ENCODE data around the gene SMAD3. TPM values are rescaled to one million over a fixed set of nuclear protein-coding genes. Genes with fewer than 3 reads are reported as not detected.

Gene SMAD3
- total and polyA plus RNA-seq, 2 donors (not counting 1 experiment from before 2014, with no cell fraction given) = 55.9 to 163 TPM

- Mint-ChIP-seq H3K27me3 (no peaks in the 10 kb centered on the region), H3K4me3 (no peak overlapping the region), H3K9me3 (ENCODE audit: insufficient read depth) (no peaks in the 10 kb centered on the region), H3K27ac (peak overlapping the region; percentile 46), H3K4me1 (peaks cover 21% of the 10 kb centered on the region)
- peaks cover 4% of the 10 kb centered on the region for H3K79me2 ChIP-seq (ENCODE audit: control insufficient read depth, insufficient read depth, low read length)
- intact Hi-C loops (cut with micrococcal nuclease) = loop anchor here (5.0 kb wide), 1 partner anchor 234 kb away; no protein-coding TSS in a partner anchor
- peak; percentile 47 for ATAC-seq (ENCODE audit: low read depth)
- no peaks in the 10 kb centered on the region for H3K27me3 ChIP-seq (replicated peaks in 1 of 4; ENCODE audit: control extremely low read depth in 1 of 4, control insufficient read depth in 3 of 4, insufficient read depth in 4 of 4, low read length in 3 of 4)
- H3K9ac ChIP-seq (ENCODE audit: low read length) = no peak overlapping the region
- no peaks in the 10 kb centered on the region for H3K9me3 ChIP-seq (ENCODE audit: control extremely low read depth in 1 of 3, control insufficient read depth in 2 of 3, insufficient read depth in 1 of 3, low read length in 2 of 3)
- H3K27ac ChIP-seq (ENCODE audit: low read length in 2 of 2) = no peak overlapping the region
- WGBS (ENCODE audit: insufficient coverage) = 98% methylated on average over 14 of the region's 15 CpGs
- H2AFZ ChIP-seq (ENCODE audit: insufficient read depth, low read depth, low read length, poor library complexity, severe bottlenecking) = no peak overlapping the region
- no peak for DNase-seq
- TF ChIP-seq CTCF (IDR thresholded peaks at IDR 0.05) = no peak
- POLR2A ChIA-PET = interaction anchor here (1.4 kb wide), 1 partner anchor 100 kb away, joined by 3 read pairs; no protein-coding TSS in a partner anchor
- peaks cover 1 to 84% of the 10 kb centered on the region in 2 experiments for H3K36me3 ChIP-seq (replicated peaks in 1 of 2; ENCODE audit: control extremely low read depth in 1 of 2, control insufficient read depth in 1 of 2, extremely low read depth in 1 of 2, insufficient read depth in 2 of 2, low read length in 1 of 2)
- peaks cover 0 to 3% of the 10 kb centered on the region in 2 donors for H3K4me1 ChIP-seq (ENCODE audit: control insufficient read depth in 2 of 2, insufficient read depth in 2 of 2, low read length in 2 of 2)
- no peak overlapping the region for H3K4me2 ChIP-seq (replicated peaks; ENCODE audit: low read depth, low read length, poor library complexity, severe bottlenecking)
- H3K4me3 ChIP-seq (ENCODE audit: control extremely low read depth in 1 of 5, extremely low read depth in 1 of 5, insufficient read depth in 1 of 5, low read depth in 2 of 5, low read length in 4 of 5) = no peak overlapping the region
- peaks cover 27% of the 10 kb centered on the region for H4K20me1 ChIP-seq (ENCODE audit: control insufficient read depth, insufficient read depth, low read length, poor library complexity, severe bottlenecking)
- CTCF ChIA-PET = interaction anchor here (0.6 to 2.3 kb wide), 3 partner anchors 235 to 1760 kb away, joined by 3 to 11 read pairs (median 3); no protein-coding TSS in a partner anchor
Measured at GRCh38 chr15:67181221-67181639, 115.8 kb downstream of the SMAD3 start.

GRCh38 chr15:67183443-67184169 lies 118.2 kb downstream of the SMAD3 start:
- Mint-ChIP-seq H3K27ac (peak overlapping the region; percentile 65), H3K4me1 (peaks cover 12% of the 10 kb centered on the region), H3K27me3 (no peaks in the 10 kb centered on the region), H3K9me3 (ENCODE audit: insufficient read depth) (no peaks in the 10 kb centered on the region), H3K4me3 (no peak overlapping the region)
- peaks cover 1 to 87% of the 10 kb centered on the region in 2 experiments for H3K36me3 ChIP-seq (replicated peaks in 1 of 2; ENCODE audit: control extremely low read depth in 1 of 2, control insufficient read depth in 1 of 2, extremely low read depth in 1 of 2, insufficient read depth in 2 of 2, low read length in 1 of 2)
- H3K79me2 ChIP-seq (ENCODE audit: control insufficient read depth, insufficient read depth, low read length) = no peaks in the 10 kb centered on the region
- H2AFZ ChIP-seq (ENCODE audit: insufficient read depth, low read depth, low read length, poor library complexity, severe bottlenecking) = no peak overlapping the region
- no peak overlapping the region for H3K9ac ChIP-seq (ENCODE audit: low read length)
- POLR2A ChIA-PET = no interaction called here
- no peak for DNase-seq
- intact Hi-C loops (cut with micrococcal nuclease) = loop anchor here (5.0 kb wide), 1 partner anchor 236 kb away; no protein-coding TSS in a partner anchor
- H4K20me1 ChIP-seq (ENCODE audit: control insufficient read depth, insufficient read depth, low read length, poor library complexity, severe bottlenecking) = peaks cover 11% of the 10 kb centered on the region
- H3K4me2 ChIP-seq (replicated peaks; ENCODE audit: low read depth, low read length, poor library complexity, severe bottlenecking) = no peak overlapping the region
- H3K27ac ChIP-seq (ENCODE audit: low read length in 2 of 2) = no peak overlapping the region
- TF ChIP-seq CTCF (IDR thresholded peaks at IDR 0.05) (no peak), EZH2 (IDR thresholded peaks at IDR 0.05; ENCODE audit: borderline replicate concordance, insufficient read depth, low read depth, low read length, poor library complexity, severe bottlenecking) (no peak)
- no peak overlapping the region for H3K4me3 ChIP-seq (ENCODE audit: control extremely low read depth in 1 of 5, extremely low read depth in 1 of 5, insufficient read depth in 1 of 5, low read depth in 2 of 5, low read length in 4 of 5)
- peaks cover 0 to 3% of the 10 kb centered on the region in 2 donors for H3K4me1 ChIP-seq (ENCODE audit: control insufficient read depth in 2 of 2, insufficient read depth in 2 of 2, low read length in 2 of 2)
- ATAC-seq (ENCODE audit: low read depth) = no peak
- no peaks in the 10 kb centered on the region for H3K9me3 ChIP-seq (ENCODE audit: control extremely low read depth in 1 of 3, control insufficient read depth in 2 of 3, insufficient read depth in 1 of 3, low read length in 2 of 3)
- no peaks in the 10 kb centered on the region for H3K27me3 ChIP-seq (replicated peaks in 1 of 4; ENCODE audit: control extremely low read depth in 1 of 4, control insufficient read depth in 3 of 4, insufficient read depth in 4 of 4, low read length in 3 of 4)
- WGBS (ENCODE audit: insufficient coverage) = 98% methylated on average over 7 of the region's 7 CpGs
- CTCF ChIA-PET = no interaction called here
